GM12801 (cell line): ENCODE results near the gene NUDT22.

Experiments used
- TF ChIP-seq, protein P1 (sequence below): IDR thresholded peaks from one replicate; pipeline ENCODE4 v1.5.1; 2011; ENCODE audit warnings: control low read depth; ENCODE audit not compliant: insufficient read length; ENCODE audit errors: extremely low read depth

NUDT22 gene

DNA sequence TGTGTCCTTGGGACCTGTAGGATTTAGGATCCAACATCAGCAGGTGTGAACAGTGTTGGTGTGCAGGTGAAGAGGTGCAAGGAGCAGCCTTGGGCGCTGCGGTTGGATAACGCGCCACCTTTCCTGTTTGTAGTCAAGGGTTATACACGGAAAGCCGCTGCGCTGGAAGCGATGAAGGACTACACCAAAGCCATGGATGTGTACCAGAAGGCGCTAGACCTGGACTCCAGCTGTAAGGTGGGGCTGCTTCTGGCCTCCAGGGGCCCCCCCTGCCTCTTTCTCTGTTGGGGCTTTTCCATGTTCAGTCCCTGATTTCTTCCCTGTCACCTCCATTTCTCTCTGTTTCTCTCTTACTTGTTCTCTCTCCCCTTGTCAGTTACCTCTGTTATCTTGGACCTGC is 23.1 kb upstream of the NUDT22 start:
- TF ChIP-seq, protein P1, sequence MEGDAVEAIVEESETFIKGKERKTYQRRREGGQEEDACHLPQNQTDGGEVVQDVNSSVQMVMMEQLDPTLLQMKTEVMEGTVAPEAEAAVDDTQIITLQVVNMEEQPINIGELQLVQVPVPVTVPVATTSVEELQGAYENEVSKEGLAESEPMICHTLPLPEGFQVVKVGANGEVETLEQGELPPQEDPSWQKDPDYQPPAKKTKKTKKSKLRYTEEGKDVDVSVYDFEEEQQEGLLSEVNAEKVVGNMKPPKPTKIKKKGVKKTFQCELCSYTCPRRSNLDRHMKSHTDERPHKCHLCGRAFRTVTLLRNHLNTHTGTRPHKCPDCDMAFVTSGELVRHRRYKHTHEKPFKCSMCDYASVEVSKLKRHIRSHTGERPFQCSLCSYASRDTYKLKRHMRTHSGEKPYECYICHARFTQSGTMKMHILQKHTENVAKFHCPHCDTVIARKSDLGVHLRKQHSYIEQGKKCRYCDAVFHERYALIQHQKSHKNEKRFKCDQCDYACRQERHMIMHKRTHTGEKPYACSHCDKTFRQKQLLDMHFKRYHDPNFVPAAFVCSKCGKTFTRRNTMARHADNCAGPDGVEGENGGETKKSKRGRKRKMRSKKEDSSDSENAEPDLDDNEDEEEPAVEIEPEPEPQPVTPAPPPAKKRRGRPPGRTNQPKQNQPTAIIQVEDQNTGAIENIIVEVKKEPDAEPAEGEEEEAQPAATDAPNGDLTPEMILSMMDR = no peak

DNA sequence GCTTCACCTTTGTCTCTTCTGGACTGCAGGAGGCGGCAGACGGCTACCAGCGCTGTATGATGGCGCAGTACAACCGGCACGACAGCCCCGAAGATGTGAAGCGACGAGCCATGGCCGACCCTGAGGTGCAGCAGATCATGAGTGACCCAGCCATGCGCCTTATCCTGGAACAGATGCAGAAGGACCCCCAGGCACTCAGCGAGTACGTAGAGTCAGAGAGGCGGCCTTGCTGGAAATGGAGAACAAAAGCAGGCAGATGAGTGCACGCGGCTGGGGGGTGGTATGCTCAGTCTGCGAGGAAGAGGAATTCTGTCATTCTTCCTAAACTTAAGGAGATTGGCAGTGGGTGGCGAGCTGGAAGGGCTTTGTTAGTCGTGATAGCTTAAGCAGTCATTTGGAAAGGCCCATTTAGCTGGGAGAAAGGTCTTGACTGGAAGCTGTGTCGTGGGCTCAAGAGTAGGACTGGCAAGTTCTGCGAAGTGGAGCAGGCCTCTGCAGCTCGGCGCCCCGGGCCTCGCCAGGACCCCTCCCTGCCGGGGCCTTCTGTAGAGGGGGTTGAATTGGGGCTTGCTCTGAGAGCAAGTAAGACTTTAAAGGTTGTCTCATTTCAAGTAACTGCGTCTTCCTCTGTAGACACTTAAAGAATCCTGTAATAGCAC is 22.5 kb upstream of the NUDT22 start:
- TF ChIP-seq, protein P1 = no peak

DNA sequence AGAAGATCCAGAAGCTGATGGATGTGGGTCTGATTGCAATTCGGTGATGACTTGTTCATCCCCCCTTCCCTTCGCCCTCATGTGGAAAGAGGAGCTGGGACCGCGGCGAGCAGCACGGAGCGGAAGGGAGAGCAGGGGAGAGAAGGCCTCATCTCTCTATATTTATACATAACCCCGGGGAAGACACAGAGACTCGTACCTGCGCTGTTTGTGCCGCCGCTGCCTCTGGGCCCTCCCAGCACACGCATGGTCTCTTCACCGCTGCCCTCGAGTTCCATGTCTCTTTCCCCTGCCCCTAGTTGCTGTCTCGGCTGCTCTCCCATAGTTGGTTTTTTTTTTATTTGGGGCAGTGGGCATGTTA is 22.0 kb upstream of the NUDT22 start:
- TF ChIP-seq, protein P1 = no peak

DNA sequence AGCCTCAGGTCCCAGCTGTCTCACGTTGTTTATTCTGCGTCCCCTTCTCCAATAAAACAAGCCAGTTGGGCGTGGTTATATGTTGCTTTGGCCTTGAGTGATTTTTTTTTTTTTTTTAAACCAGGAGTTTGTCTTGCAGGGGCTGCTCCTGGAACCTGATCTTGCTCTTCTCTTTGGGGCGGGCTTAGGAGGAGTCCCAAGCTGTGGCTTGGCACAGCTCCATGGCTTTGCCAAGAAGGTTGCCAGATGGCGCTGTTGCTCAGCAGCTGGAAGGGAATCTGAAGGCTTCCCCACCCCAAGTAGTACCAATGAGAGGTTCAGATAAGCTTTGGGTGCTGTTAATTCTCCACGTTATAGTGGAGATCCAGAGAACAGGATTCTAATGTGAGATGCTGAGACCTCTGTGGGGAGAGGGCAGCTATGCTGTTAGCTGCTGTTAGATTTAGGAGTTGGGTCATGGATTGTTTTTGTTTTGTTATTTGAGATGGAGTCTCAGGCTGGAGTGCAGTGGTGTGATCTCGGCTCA is 21.5 kb upstream of the NUDT22 start:
- TF ChIP-seq, protein P1 = no peak

DNA sequence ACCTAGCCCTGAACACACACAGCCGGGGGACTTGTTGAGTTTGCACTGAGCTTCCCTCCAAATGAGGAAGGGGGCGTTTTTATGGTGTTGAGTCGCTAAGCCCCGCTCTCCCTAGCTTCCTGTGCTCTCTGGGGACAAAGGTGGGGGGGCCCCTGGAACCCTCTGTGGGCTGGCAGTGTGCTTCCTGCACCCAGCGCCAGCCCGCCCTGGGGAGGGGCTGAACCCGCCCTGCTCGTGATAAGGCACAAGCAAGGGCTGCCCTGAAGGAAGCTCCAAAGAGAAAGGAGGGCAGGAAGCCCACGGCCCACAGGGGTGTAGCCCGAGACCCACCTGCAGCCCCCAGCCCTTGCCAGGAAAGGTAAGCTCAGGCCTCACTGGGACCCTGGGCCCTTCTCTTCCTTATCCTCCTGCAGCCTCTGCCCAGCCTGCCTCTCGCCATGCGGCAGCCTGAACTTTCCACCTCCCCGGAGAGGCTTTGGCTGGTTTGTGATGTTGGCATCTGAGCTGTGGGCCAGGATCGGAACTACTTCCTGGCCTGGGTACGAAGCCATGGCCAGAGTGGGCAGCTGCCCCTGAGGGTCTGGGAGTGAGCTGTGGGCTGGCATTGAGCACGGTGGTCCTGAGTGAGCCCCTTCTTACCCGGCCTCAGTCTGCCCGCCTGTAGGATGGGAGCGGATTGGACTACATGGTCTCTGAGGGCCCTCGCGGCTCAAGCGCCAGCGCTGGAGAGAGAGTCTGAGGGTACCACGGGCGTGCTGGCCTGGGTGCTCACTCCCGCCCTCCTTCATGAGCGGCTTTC is 19.4 kb upstream of the NUDT22 start, which contains the start of gene FERMT3:
FERMT3 (plus strand) TSS at position 265 of the 799 bp plus-strand sequence. CDS start 644 bp downstream, outside the sequence.
- TF ChIP-seq, protein P1 = no peak

DNA sequence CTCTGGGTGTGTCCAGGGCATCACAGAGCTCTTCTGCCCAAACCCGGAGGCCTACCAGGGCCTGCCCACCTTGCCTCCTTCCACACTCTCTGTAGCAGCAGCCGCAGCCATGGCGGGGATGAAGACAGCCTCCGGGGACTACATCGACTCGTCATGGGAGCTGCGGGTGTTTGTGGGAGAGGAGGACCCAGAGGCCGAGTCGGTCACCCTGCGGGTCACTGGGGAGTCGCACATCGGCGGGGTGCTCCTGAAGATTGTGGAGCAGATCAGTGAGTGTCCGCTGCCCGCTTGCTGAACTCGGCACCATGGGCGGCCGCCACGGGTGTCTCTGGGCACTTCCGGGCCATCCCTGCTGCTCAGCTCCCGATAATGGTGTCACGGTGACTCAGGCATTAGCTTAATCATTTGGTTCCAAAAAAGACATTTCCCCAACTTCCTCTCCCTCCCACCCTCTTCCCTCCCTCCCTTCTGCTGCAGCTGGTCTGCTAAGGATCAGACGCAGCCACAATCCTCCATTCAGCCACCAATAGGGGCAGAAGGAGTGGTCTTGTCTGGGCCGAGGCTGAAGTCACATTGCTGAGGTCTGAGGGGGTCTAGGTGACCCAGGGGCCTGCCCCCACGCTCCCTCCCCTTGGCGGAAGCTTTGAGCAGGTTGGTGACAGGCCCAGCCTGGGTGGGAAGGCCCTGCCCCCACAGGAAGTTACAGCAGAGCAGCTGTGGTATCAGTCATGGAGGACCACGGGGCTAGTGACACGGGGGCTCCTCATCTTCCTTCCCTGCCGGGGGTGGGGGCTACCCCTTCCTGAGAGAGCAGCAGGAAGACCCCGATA is 18.6 kb upstream of the NUDT22 start:
- TF ChIP-seq, protein P1 = no peak

DNA sequence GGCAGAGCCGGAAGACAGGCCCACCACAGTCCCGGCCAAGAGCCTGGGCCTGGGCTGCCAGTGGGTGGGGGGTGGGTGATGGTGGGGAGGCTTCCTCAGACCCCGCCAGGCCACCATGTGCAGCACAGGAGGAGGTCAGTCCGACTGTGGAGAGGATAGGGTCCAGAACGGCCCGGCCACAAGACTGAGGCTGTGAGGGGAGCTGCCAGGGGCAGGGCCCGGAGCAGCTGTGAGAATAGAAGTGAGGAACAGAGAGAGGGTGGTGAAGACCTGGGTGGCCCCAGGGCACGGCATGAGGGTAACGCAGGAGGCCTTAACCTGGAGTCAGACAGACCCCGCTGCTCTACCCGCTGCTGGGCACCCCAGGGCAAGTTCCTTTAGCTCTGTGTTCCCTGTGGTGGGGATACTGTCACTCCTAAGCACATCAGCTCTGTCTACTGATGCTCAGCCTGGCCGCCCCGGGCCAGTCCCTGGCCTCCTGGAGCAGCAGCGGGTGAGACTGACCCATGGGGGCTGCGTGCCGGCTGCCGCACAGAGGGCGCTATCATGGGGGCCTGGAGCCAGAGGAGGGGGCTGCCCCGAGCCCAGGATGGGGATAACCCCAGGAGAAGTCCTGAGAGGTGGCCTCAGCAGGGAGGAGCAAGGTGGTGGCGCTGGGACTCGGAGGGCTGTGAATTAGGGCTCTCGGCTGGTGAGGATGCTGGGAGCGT is 17.8 kb upstream of the NUDT22 start:
- TF ChIP-seq, protein P1 = no peak
